Tibial nerve (tissue), 4 donors: ENCODE results near the gene TRAF3.

Experiments used
- EP300 ChIP-seq, 2 donors: sonication (generic); formaldehyde crosslinking; IDR thresholded peaks; one replicate each; pipeline ENCODE4 v1.6.1; 2017; ENCODE audit warnings: antibody characterized with exemption in 2 of 2, mild to moderate bottlenecking in 1 of 2
- TF ChIP-seq, protein P1 (sequence below), 5 experiments: fragments of 200-600 bp in 3 of 5; fragments of 450-650 bp in 2 of 5; sonication (generic) in 3 of 5; IDR thresholded peaks; one replicate each; pipeline ENCODE4 v1.5.1; 2016 to 2019; ENCODE audit warnings: antibody characterized with exemption in 5 of 5, mild to moderate bottlenecking in 3 of 5, moderate library complexity in 2 of 5

DNA sequence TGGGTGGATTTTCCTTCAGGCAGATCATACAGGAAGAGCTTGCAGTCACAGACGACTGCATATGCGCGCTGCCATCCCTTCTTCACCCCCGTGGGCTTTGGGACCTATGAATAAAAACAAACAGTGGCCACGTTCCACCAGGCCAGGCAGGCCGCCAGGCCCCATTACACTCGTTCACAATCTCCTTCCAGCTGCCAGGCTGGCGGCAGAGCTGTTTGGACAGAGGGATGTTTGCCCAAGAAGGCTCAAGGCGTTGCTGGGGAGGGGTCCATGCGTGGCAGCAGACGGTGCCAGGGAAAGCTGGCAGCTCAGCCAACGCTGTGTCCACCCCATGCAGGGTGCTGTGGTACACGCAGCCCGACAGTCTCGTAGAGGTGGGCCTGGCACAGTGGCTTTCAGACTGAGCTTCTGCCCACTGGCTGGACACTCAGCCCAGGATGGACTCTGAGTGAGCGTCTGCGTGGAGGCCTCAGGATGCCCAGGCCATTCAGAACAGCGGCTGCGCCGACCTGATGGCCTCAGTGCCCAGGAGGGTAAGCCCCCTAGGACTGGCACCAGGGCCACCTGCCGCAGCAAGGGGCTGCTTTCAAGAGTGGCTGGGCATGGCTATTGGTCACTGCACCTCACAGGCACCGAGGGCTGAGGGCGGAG is 172.7 kb downstream of the TRAF3 start:
- TF ChIP-seq, protein P1, sequence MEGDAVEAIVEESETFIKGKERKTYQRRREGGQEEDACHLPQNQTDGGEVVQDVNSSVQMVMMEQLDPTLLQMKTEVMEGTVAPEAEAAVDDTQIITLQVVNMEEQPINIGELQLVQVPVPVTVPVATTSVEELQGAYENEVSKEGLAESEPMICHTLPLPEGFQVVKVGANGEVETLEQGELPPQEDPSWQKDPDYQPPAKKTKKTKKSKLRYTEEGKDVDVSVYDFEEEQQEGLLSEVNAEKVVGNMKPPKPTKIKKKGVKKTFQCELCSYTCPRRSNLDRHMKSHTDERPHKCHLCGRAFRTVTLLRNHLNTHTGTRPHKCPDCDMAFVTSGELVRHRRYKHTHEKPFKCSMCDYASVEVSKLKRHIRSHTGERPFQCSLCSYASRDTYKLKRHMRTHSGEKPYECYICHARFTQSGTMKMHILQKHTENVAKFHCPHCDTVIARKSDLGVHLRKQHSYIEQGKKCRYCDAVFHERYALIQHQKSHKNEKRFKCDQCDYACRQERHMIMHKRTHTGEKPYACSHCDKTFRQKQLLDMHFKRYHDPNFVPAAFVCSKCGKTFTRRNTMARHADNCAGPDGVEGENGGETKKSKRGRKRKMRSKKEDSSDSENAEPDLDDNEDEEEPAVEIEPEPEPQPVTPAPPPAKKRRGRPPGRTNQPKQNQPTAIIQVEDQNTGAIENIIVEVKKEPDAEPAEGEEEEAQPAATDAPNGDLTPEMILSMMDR (IDR thresholded peaks at IDR 0.05) = no peak
- TF ChIP-seq EP300 (IDR thresholded peaks at IDR 0.05) = no peak
